Activated CD4-positive, alpha-beta memory T cell treated with anti-CD3 and anti-CD28 coated beads for 36 hours (primary cell): ENCODE results near the gene JAML. TPM values are rescaled to one million over a fixed set of nuclear protein-coding genes. Genes with fewer than 3 reads are reported as not detected.
"Not testable (repeated sequence)": the region's sequence is repeated elsewhere in the genome, so short reads cannot be mapped to it uniquely, and the experiment has no call there.

Experiments used
- CTCF ChIA-PET: fragments of 350-600 bp; sonication (Branson Sonifier 250); formaldehyde crosslinking; loops from one replicate; lab custom pipeline; 2021; ENCODE audit warnings: antibody characterized with exemption, inconsistent platforms; lab: Charles Lee
- POLR2A ChIA-PET: fragments of 350-600 bp; sonication (Branson Sonifier 250); formaldehyde crosslinking; loops from one replicate; lab custom pipeline; 2021; ENCODE audit warnings: antibody characterized with exemption; lab: Charles Lee
- DNase-seq: peaks from one replicate; pipeline ENCODE4 v3.0.0-alpha.2; 2020
- H3K27ac Mint-ChIP-seq: one replicate; pipeline ENCODE4 v1.8.0; 2021; ENCODE audit warnings: mixed read lengths
- H3K27me3 Mint-ChIP-seq: one replicate; pipeline ENCODE4 v1.8.0; 2021; ENCODE audit warnings: mixed read lengths
- H3K36me3 Mint-ChIP-seq: one replicate; pipeline ENCODE4 v1.8.0; 2021; ENCODE audit warnings: mixed read lengths
- H3K4me1 Mint-ChIP-seq: one replicate; pipeline ENCODE4 v1.8.0; 2021; ENCODE audit warnings: low read depth, mixed read lengths
- H3K4me3 Mint-ChIP-seq: one replicate; pipeline ENCODE4 v1.8.0; 2021; ENCODE audit warnings: mild to moderate bottlenecking, mixed read lengths
- H3K9me3 Mint-ChIP-seq: one replicate; pipeline ENCODE4 v1.8.0; 2021; ENCODE audit warnings: mixed read lengths
- intact Hi-C: fragments of 100-400 bp; cut with micrococcal nuclease; formaldehyde crosslinking; loops from one replicate; pipeline ENCODE4 v1.15.1; 2023
- total RNA-seq, 2 experiments: library from RNA; stranded (reverse); gene quantifications; one replicate each; pipeline ENCODE4 v1.2.3, GENCODE V29; 2021

JAML gene
- total RNA-seq, 2 experiments from 2014 or later: 155 to 163 TPM

GRCh38 chr11:118198370-118198769, 26.4 kb downstream of the JAML start:
- Mint-ChIP-seq H3K4me1 (peaks cover 16% of the 10 kb centered on the region), H3K9me3 (no peaks in the 10 kb centered on the region), H3K36me3 (peaks cover 58% of the 10 kb centered on the region), H3K4me3 (peak overlapping the region; percentile 30), H3K27me3 (no peaks in the 10 kb centered on the region), H3K27ac (peak overlapping the region; percentile 72)
- ChIA-PET POLR2A (interaction anchor here (0.6 to 2.4 kb wide), 16 partner anchors 16 to 390 kb away, joined by 3 to 10 read pairs (median 3); partner anchors contain the start of gene JAML), CTCF (interaction anchor here (0.6 to 2.8 kb wide), 69 partner anchors 10 to 1216 kb away, joined by 3 to 82 read pairs (median 5); partner anchors contain the start of genes CD3D, CD3E, CD3G and JAML)
- peak; percentile 89 for DNase-seq
- intact Hi-C loops: loop anchor here (1.0 to 2.0 kb wide), 2 partner anchors 93 to 290 kb away; no protein-coding TSS in a partner anchor

GRCh38 chr11:118194835-118195627, 29.8 kb downstream of the JAML start:
- Mint-ChIP-seq H3K4me1 (peaks cover 16% of the 10 kb centered on the region), H3K27me3 (peaks cover 3% of the 10 kb centered on the region), H3K9me3 (no peaks in the 10 kb centered on the region), H3K36me3 (peaks cover 79% of the 10 kb centered on the region), H3K27ac (no peak overlapping the region), H3K4me3 (no peak overlapping the region)
- intact Hi-C loops: no loop called here
- CTCF ChIA-PET: interaction anchor here (0.6 to 2.8 kb wide), 4 partner anchors 25 to 229 kb away, joined by 3 to 12 read pairs (median 6); no protein-coding TSS in a partner anchor
- POLR2A ChIA-PET: no interaction called here
- DNase-seq: no peak

DNA sequence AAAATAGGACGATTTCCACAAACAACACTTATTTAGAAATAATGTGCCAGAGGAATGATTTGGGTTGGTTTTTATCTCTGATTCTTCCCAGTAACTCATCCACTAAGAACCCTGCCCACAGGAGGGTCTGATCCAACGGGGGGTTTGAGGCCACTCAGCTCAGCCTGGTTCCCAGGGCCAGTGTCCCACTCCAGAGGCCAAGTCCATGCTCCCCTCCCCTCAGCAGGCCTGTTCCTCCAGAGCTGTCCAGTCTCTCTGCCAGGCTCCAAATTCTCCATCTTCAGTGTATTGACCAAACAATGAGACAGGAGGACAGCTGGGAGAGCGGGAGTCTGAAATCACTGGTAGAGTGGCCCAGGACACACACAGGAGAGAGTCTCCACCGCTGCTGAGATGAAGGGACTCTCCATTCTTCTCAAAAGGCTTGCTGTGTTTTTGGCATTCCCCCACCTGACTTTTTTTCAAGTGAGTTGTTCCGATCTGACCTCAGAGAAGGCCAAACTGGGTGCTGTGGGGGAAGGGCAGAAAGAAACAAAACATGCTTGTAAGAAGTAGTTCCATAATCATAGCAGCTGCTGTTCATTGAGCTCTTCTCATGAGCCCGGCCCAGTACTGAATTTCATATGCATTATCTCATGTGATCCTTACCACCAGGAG, 30.8 kb downstream of the JAML start:
- Mint-ChIP-seq H3K27me3 (peaks cover 5% of the 10 kb centered on the region), H3K4me1 (peaks cover 12% of the 10 kb centered on the region), H3K27ac (no peak overlapping the region), H3K9me3 (no peaks in the 10 kb centered on the region), H3K4me3 (no peak overlapping the region), H3K36me3 (peaks cover 71% of the 10 kb centered on the region)
- no peak for DNase-seq
- ChIA-PET CTCF (interaction anchor here (0.9 to 2.8 kb wide), 4 partner anchors 24 to 102 kb away, joined by 4 to 12 read pairs (median 6); no protein-coding TSS in a partner anchor), POLR2A (no interaction called here)
- intact Hi-C loops: no loop called here

- H3K9me3 Mint-ChIP-seq, DNase-seq, intact Hi-C loops, H3K27me3 Mint-ChIP-seq, H3K4me3 Mint-ChIP-seq, POLR2A ChIA-PET, H3K4me1 Mint-ChIP-seq, H3K27ac Mint-ChIP-seq: not testable (repeated sequence)
- CTCF ChIA-PET: interaction anchor here (2.8 kb wide), 1 partner anchor 103 kb away, joined by 12 read pairs; no protein-coding TSS in a partner anchor
- H3K36me3 Mint-ChIP-seq: peaks cover 61% of the 10 kb centered on the region
Measured at GRCh38 chr11:118192817-118193216, 32.0 kb downstream of the JAML start.

GRCh38 chr11:118190942-118191506, 33.8 kb downstream of the JAML start:
- H3K36me3 Mint-ChIP-seq: peaks cover 45% of the 10 kb centered on the region
- H3K9me3 Mint-ChIP-seq, H3K27ac Mint-ChIP-seq, H3K4me3 Mint-ChIP-seq, POLR2A ChIA-PET, intact Hi-C loops, DNase-seq, H3K4me1 Mint-ChIP-seq, CTCF ChIA-PET: not testable (repeated sequence)
- H3K27me3 Mint-ChIP-seq: peaks cover 10% of the 10 kb centered on the region

DNA sequence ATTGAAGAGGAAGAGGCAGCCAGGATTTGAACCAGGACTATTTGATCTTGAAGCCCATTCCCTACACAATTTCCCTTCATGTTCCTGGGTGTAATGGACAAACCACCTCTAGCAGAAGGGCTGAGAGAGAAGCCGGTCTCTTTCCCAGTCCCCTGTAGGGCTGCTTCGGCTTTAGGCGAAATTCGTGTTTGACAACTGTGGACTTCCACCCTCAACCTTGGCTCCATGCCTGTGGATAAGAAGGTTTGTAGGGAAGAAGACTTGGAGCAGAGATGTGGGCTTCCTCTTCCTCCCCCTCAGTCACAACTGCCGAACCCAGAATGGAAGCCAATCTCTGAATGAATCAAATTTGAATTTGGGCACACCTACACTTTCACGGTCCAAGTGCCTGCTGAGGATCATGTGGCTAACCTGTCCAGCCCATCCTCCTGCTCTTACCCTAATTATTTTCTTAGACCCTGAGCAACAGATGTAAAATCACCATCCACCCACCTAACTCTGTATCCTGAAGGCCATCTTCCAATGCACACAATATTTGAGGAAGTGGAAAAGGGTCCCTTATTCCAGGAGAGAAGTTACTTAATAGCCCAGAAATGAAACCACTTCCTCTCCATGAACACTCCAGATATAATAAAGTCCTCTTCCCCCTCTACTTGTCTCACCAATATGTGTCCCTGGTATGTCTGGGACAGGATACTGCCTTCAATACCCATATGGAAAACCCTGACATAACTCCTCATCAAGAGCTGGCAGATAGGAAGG, 38.3 kb downstream of the JAML start:
- intact Hi-C loops: loop anchor here (5.0 kb wide), 1 partner anchor 39 kb away; no protein-coding TSS in a partner anchor
- H3K27me3 Mint-ChIP-seq: peaks cover 10% of the 10 kb centered on the region
- H3K4me1 Mint-ChIP-seq: no peaks in the 10 kb centered on the region
- peaks cover 7% of the 10 kb centered on the region for H3K36me3 Mint-ChIP-seq
- DNase-seq: no peak
- H3K27ac Mint-ChIP-seq: no peak overlapping the region
- ChIA-PET CTCF (interaction anchor here (2.3 to 2.8 kb wide), 2 partner anchors 15 kb away, joined by 12 to 22 read pairs; no protein-coding TSS in a partner anchor), POLR2A (no interaction called here)
- no peaks in the 10 kb centered on the region for H3K9me3 Mint-ChIP-seq
- H3K4me3 Mint-ChIP-seq: no peak overlapping the region

- Mint-ChIP-seq H3K9me3 (no peaks in the 10 kb centered on the region), H3K27ac (no peak overlapping the region), H3K4me1 (no peaks in the 10 kb centered on the region), H3K36me3 (no peaks in the 10 kb centered on the region), H3K27me3 (peaks cover 8% of the 10 kb centered on the region), H3K4me3 (no peak overlapping the region)
- ChIA-PET POLR2A (no interaction called here), CTCF (interaction anchor here (0.6 to 2.3 kb wide), 2 partner anchors 13 to 171 kb away, joined by 3 to 12 read pairs; no protein-coding TSS in a partner anchor)
- intact Hi-C loops: loop anchor here (5.0 kb wide), 1 partner anchor 38 kb away; no protein-coding TSS in a partner anchor
- no peak for DNase-seq
Measured at GRCh38 chr11:118184784-118185579, 39.8 kb downstream of the JAML start.

DNA sequence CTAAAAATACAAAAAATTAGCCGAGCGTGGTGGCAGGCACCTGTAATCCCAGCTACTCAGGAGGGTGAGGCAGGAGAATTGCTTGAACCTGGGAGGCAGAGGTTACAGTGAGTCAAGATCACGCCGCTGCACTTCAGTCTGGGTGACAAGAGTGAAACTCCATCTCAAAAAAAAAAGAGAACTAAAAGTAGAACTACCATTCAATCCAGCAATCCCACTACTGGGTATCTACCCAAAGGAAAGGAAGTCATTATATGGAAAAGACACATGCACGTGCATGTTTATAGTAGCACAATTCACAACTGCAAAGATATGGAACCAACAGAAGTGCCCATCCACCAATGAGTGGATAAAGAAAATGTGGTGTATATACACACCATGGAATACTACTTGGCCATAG, 41.1 kb downstream of the JAML start:
- intact Hi-C loops, DNase-seq, H3K4me3 Mint-ChIP-seq, H3K36me3 Mint-ChIP-seq, POLR2A ChIA-PET, H3K27me3 Mint-ChIP-seq, H3K4me1 Mint-ChIP-seq, H3K9me3 Mint-ChIP-seq, H3K27ac Mint-ChIP-seq: not testable (repeated sequence)
- CTCF ChIA-PET: interaction anchor here (2.3 kb wide), 1 partner anchor 12 kb away, joined by 12 read pairs; no protein-coding TSS in a partner anchor

- CTCF ChIA-PET: interaction anchor here (0.9 to 4.4 kb wide), 3 partner anchors 10 to 115 kb away, joined by 3 to 38 read pairs (median 5); no protein-coding TSS in a partner anchor
- no peak for DNase-seq
- no peak overlapping the region for H3K4me3 Mint-ChIP-seq
- peaks cover 8% of the 10 kb centered on the region for H3K27me3 Mint-ChIP-seq
- intact Hi-C loops: no loop called here
- no peaks in the 10 kb centered on the region for H3K9me3 Mint-ChIP-seq
- POLR2A ChIA-PET: no interaction called here
- no peak overlapping the region for H3K27ac Mint-ChIP-seq
- H3K36me3 Mint-ChIP-seq: no peaks in the 10 kb centered on the region
- H3K4me1 Mint-ChIP-seq: no peaks in the 10 kb centered on the region
Measured at GRCh38 chr11:118180300-118180703, 44.5 kb downstream of the JAML start.

- ChIA-PET POLR2A (no interaction called here), CTCF (no interaction called here)
- H3K27ac Mint-ChIP-seq: no peak overlapping the region
Measured at GRCh38 chr11:118176778-118177134, 48.1 kb downstream of the JAML start.

More at GRCh38 chr11:118176778-118177134, 48.1 kb downstream of the JAML start:
- Mint-ChIP-seq H3K9me3 (no peaks in the 10 kb centered on the region), H3K4me1 (no peaks in the 10 kb centered on the region), H3K27me3 (peaks cover 9% of the 10 kb centered on the region), H3K36me3 (no peaks in the 10 kb centered on the region), H3K4me3 (no peak overlapping the region)
- no peak for DNase-seq
- intact Hi-C loops: no loop called here
